Measurements from ENCODE around the gene TFDP2. TPM values are rescaled to one million over a fixed set of nuclear protein-coding genes. Genes with fewer than 3 reads are reported as not detected.

Gene TFDP2
- total and polyA plus RNA-seq, 7 donors, result 5.5 to 46.9 (median 29.7) TPM

DNA sequence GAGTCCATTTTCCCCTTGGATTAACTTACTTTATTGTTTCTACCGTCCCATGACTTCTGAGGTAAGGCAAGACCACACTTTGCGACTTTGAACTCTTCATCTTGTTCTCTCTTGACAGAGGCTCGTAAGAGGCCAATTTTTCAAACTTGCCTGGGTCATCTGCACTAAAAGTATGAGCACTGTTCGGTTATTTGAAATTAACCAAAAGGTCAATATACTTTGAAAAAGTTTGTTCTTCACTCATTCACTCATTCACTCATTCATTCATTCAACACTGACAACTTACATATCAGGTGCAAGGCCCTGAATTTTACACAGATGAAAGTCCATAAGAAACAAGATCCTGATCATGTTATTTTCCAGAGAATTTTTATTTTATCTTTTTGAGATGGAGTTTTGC lies 215.0 kb downstream of the TFDP2 start:
- Histone ChIP-seq H3K36me3 (ENCODE audit: insufficient read depth in 1 of 2, low read depth in 1 of 2) (no peaks in the 10 kb centered on the region), H3K27ac (no peak overlapping the region), H3K4me3 (no peak overlapping the region), H3K9me3 (no peaks in the 10 kb centered on the region), H3K4me1 (no peaks in the 10 kb centered on the region), H3K27me3 (ENCODE audit: insufficient read depth in 3 of 3, low read length in 2 of 3) (no peaks in the 10 kb centered on the region)
- DNase-seq (no peak), ATAC-seq (no peak)
- intact Hi-C loops (cut with DNase I), result no loop called here
- TF ChIP-seq, protein P1, sequence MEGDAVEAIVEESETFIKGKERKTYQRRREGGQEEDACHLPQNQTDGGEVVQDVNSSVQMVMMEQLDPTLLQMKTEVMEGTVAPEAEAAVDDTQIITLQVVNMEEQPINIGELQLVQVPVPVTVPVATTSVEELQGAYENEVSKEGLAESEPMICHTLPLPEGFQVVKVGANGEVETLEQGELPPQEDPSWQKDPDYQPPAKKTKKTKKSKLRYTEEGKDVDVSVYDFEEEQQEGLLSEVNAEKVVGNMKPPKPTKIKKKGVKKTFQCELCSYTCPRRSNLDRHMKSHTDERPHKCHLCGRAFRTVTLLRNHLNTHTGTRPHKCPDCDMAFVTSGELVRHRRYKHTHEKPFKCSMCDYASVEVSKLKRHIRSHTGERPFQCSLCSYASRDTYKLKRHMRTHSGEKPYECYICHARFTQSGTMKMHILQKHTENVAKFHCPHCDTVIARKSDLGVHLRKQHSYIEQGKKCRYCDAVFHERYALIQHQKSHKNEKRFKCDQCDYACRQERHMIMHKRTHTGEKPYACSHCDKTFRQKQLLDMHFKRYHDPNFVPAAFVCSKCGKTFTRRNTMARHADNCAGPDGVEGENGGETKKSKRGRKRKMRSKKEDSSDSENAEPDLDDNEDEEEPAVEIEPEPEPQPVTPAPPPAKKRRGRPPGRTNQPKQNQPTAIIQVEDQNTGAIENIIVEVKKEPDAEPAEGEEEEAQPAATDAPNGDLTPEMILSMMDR (IDR thresholded peaks at IDR 0.05), result no peak
- WGBS, 3 donors, result 69 to 83% (median 76%) methylated on average over 4 of the region's 4 CpGs

- H3K4me1 ChIP-seq, result no peaks in the 10 kb centered on the region
- H3K27ac ChIP-seq, result no peak overlapping the region
- H3K27me3 ChIP-seq (ENCODE audit: insufficient read depth in 3 of 3, low read length in 2 of 3), result no peaks in the 10 kb centered on the region
- intact Hi-C loops (cut with DNase I), result no loop called here
- TF ChIP-seq, protein P1 (IDR thresholded peaks at IDR 0.05), result no peak
- no peaks in the 10 kb centered on the region for H3K36me3 ChIP-seq (ENCODE audit: insufficient read depth in 1 of 2, low read depth in 1 of 2)
- WGBS, 3 donors, result 58 to 66% (median 60%) methylated on average over 16 of the region's 16 CpGs
- no peaks in the 10 kb centered on the region for H3K9me3 ChIP-seq
- DNase-seq, result no peak
- H3K4me3 ChIP-seq, result no peak overlapping the region
- no peak for ATAC-seq
Observed at GRCh38 chr3:141933421-141934300, 215.7 kb downstream of the TFDP2 start.

GRCh38 chr3:141930801-141931200 lies 218.5 kb downstream of the TFDP2 start:
- Histone ChIP-seq H3K27me3 (ENCODE audit: insufficient read depth in 3 of 3, low read length in 2 of 3) (no peaks in the 10 kb centered on the region), H3K27ac (no peak overlapping the region), H3K4me1 (no peaks in the 10 kb centered on the region), H3K9me3 (no peaks in the 10 kb centered on the region), H3K4me3 (no peak overlapping the region), H3K36me3 (ENCODE audit: insufficient read depth in 1 of 2, low read depth in 1 of 2) (peaks cover 0 to 13% of the 10 kb centered on the region in 2 donors)
- WGBS, 3 donors, result 70 to 73% (median 72%) methylated on average over 4 of the region's 4 CpGs
- DNase-seq, result no peak
- ATAC-seq, result no peak
- TF ChIP-seq, protein P1 (IDR thresholded peaks at IDR 0.05), result no peak
- intact Hi-C loops (cut with DNase I), result no loop called here

DNA sequence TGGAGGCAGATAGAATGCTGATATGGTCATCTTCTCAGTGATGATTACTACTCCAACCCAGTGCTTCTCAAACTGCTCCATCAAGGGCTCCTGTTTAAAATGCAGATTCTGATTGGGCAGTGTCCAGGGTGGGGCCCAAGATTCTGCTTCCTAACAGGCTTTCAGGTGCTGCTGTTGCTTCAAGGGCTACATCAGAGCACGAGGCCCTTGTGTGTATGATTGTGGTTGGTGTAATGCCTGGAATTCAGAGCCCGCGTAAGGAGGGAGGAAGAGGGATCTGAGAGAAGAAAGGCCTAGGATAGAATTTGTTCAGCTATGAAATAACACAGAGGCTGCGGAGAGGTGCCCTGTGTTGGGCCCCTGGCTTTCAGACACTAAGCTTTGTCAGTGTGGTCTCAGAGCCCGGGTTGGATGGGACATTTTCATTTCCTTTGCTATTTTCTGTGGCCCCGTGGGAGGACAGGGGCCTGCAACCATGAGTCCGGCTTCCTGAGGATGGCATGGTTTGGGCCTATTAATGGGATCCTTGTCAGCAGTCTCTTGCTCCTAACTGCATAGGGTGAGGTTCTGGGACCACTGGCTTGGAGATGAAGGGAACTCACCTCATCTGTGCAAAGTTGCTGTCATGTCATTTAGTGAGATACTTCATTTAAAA lies 219.9 kb downstream of the TFDP2 start:
- H3K27ac ChIP-seq, result no peak overlapping the region
- H3K27me3 ChIP-seq (ENCODE audit: insufficient read depth in 3 of 3, low read length in 2 of 3), result no peaks in the 10 kb centered on the region
- no peak for ATAC-seq
- no peak for DNase-seq
- WGBS, 3 donors, result 86 to 91% (median 88%) methylated on average over 7 of the region's 7 CpGs
- TF ChIP-seq, protein P1 (IDR thresholded peaks at IDR 0.05), result no peak
- intact Hi-C loops (cut with DNase I), result no loop called here
- H3K9me3 ChIP-seq, result no peaks in the 10 kb centered on the region
- peaks cover 0 to 19% of the 10 kb centered on the region in 2 donors for H3K36me3 ChIP-seq (ENCODE audit: insufficient read depth in 1 of 2, low read depth in 1 of 2)
- no peak overlapping the region for H3K4me3 ChIP-seq
- no peaks in the 10 kb centered on the region for H3K4me1 ChIP-seq

All from psoas muscle (tissue), 8 donors.